Measurements from ENCODE around the gene MARS2.

MARS2 gene

GRCh38 chr2:197705121-197705911, at the start of gene MARS2:
TSS of gene MARS2 (plus strand) at chr2:197705369. CDS start at chr2:197705406, 37 bp downstream.
- H3K4me3 Mint-ChIP-seq, result peak within 1 kb of the TSS; percentile 92 to 94
- H3K27me3 Mint-ChIP-seq, result peaks cover 16 to 18% of the 10 kb centered on the region in 2 donors
- peaks cover 29 to 45% of the 10 kb centered on the region in 2 donors for H3K4me1 Mint-ChIP-seq
- H3K36me3 Mint-ChIP-seq, result peaks cover 14 to 21% of the 10 kb centered on the region in 2 donors
- no peaks in the 10 kb centered on the region for H3K9me3 Mint-ChIP-seq
- peak within 1 kb of the TSS; percentile 94 for H3K27ac Mint-ChIP-seq
- ATAC-seq (replicated peaks), result peak; percentile 88 to 93
- DNase-seq, result peak; percentile 89

GRCh38 chr2:197657562-197657961, 47.6 kb upstream of the MARS2 start:
- ATAC-seq (replicated peaks) (no peak), DNase-seq (no peak)
- Mint-ChIP-seq H3K27ac (no peak overlapping the region), H3K27me3 (peaks cover 0 to 6% of the 10 kb centered on the region in 2 donors), H3K4me3 (no peak overlapping the region), H3K36me3 (no peaks in the 10 kb centered on the region), H3K9me3 (peaks cover 4 to 5% of the 10 kb centered on the region in 2 donors), H3K4me1 (no peaks in the 10 kb centered on the region)

- ATAC-seq (replicated peaks) (no peak), DNase-seq (no peak)
- H3K27ac Mint-ChIP-seq, result no peak overlapping the region
- peaks cover 14 to 15% of the 10 kb centered on the region in 2 donors for H3K9me3 Mint-ChIP-seq
- H3K36me3 Mint-ChIP-seq, result peaks cover 3 to 7% of the 10 kb centered on the region in 2 donors
- H3K4me1 Mint-ChIP-seq, result no peaks in the 10 kb centered on the region
- peaks cover 4 to 13% of the 10 kb centered on the region in 2 donors for H3K27me3 Mint-ChIP-seq
- no peak overlapping the region for H3K4me3 Mint-ChIP-seq
These were observed 43.5 kb upstream of the MARS2 start for GRCh38 chr2:197661626-197662025.

GRCh38 chr2:197666277-197666676, 38.9 kb upstream of the MARS2 start:
- H3K4me3 Mint-ChIP-seq, result no peak overlapping the region
- H3K36me3 Mint-ChIP-seq, result peaks cover 3 to 7% of the 10 kb centered on the region in 2 donors
- H3K4me1 Mint-ChIP-seq, result no peaks in the 10 kb centered on the region
- H3K27me3 Mint-ChIP-seq, result peaks cover 14 to 27% of the 10 kb centered on the region in 2 donors
- DNase-seq, result no peak
- H3K9me3 Mint-ChIP-seq, result peaks cover 21% of the 10 kb centered on the region in 2 donors
- H3K27ac Mint-ChIP-seq, result no peak overlapping the region
- no peak for ATAC-seq (replicated peaks)

- H3K27me3 Mint-ChIP-seq, result peaks cover 19 to 22% of the 10 kb centered on the region in 2 donors
- ATAC-seq (replicated peaks) (no peak), DNase-seq (no peak)
- H3K4me3 Mint-ChIP-seq, result no peak overlapping the region
- peaks cover 16% of the 10 kb centered on the region in 2 donors for H3K9me3 Mint-ChIP-seq
- H3K36me3 Mint-ChIP-seq, result peaks cover 3 to 7% of the 10 kb centered on the region in 2 donors
- H3K27ac Mint-ChIP-seq, result no peak overlapping the region
- no peaks in the 10 kb centered on the region for H3K4me1 Mint-ChIP-seq
These were observed 36.9 kb upstream of the MARS2 start for GRCh38 chr2:197668296-197668695.

GRCh38 chr2:197669077-197669476, 36.1 kb upstream of the MARS2 start:
- H3K36me3 Mint-ChIP-seq, result peaks cover 3 to 7% of the 10 kb centered on the region in 2 donors
- H3K4me1 Mint-ChIP-seq, result no peaks in the 10 kb centered on the region
- H3K4me3 Mint-ChIP-seq, result no peak overlapping the region
- ATAC-seq (replicated peaks), result no peak
- H3K9me3 Mint-ChIP-seq, result peaks cover 16% of the 10 kb centered on the region in 2 donors
- H3K27me3 Mint-ChIP-seq, result peaks cover 19 to 22% of the 10 kb centered on the region in 2 donors
- DNase-seq, result no peak
- no peak overlapping the region for H3K27ac Mint-ChIP-seq

GRCh38 chr2:197672371-197672893, 32.7 kb upstream of the MARS2 start:
- peaks cover 20 to 21% of the 10 kb centered on the region in 2 donors for H3K27me3 Mint-ChIP-seq
- H3K36me3 Mint-ChIP-seq, result no peaks in the 10 kb centered on the region
- peaks cover 2 to 3% of the 10 kb centered on the region in 2 donors for H3K9me3 Mint-ChIP-seq
- no peak overlapping the region for H3K27ac Mint-ChIP-seq
- no peak for DNase-seq
- ATAC-seq (replicated peaks), result no peak
- H3K4me3 Mint-ChIP-seq, result no peak overlapping the region
- no peaks in the 10 kb centered on the region for H3K4me1 Mint-ChIP-seq

GRCh38 chr2:197673106-197673505, 32.1 kb upstream of the MARS2 start:
- ATAC-seq (replicated peaks), result no peak
- Mint-ChIP-seq H3K4me1 (no peaks in the 10 kb centered on the region), H3K27me3 (peaks cover 21 to 24% of the 10 kb centered on the region in 2 donors), H3K36me3 (no peaks in the 10 kb centered on the region), H3K27ac (no peak overlapping the region), H3K4me3 (no peak overlapping the region), H3K9me3 (no peaks in the 10 kb centered on the region)
- DNase-seq, result no peak

- H3K9me3 Mint-ChIP-seq, result no peaks in the 10 kb centered on the region
- H3K4me3 Mint-ChIP-seq, result no peak overlapping the region
- ATAC-seq (replicated peaks), result no peak
- peaks cover 21 to 25% of the 10 kb centered on the region in 2 donors for H3K27me3 Mint-ChIP-seq
- H3K36me3 Mint-ChIP-seq, result no peaks in the 10 kb centered on the region
- H3K4me1 Mint-ChIP-seq, result no peaks in the 10 kb centered on the region
- H3K27ac Mint-ChIP-seq, result no peak overlapping the region
- DNase-seq, result no peak
These were observed 31.6 kb upstream of the MARS2 start for GRCh38 chr2:197673606-197674005.

GRCh38 chr2:197674060-197674459, 31.1 kb upstream of the MARS2 start:
- ATAC-seq (replicated peaks) (no peak), DNase-seq (no peak)
- Mint-ChIP-seq H3K27ac (no peak overlapping the region), H3K9me3 (no peaks in the 10 kb centered on the region), H3K4me3 (no peak overlapping the region), H3K27me3 (peaks cover 21 to 25% of the 10 kb centered on the region in 2 donors), H3K36me3 (no peaks in the 10 kb centered on the region), H3K4me1 (no peaks in the 10 kb centered on the region)

GRCh38 chr2:197674591-197674990, 30.6 kb upstream of the MARS2 start:
- no peaks in the 10 kb centered on the region for H3K36me3 Mint-ChIP-seq
- DNase-seq, result no peak
- no peaks in the 10 kb centered on the region for H3K4me1 Mint-ChIP-seq
- H3K27ac Mint-ChIP-seq, result no peak overlapping the region
- peaks cover 21 to 25% of the 10 kb centered on the region in 2 donors for H3K27me3 Mint-ChIP-seq
- no peaks in the 10 kb centered on the region for H3K9me3 Mint-ChIP-seq
- ATAC-seq (replicated peaks), result no peak
- H3K4me3 Mint-ChIP-seq, result no peak overlapping the region

- Mint-ChIP-seq H3K9me3 (no peaks in the 10 kb centered on the region), H3K27me3 (peaks cover 17 to 21% of the 10 kb centered on the region in 2 donors), H3K27ac (no peak within 1 kb of the TSS), H3K4me1 (no peaks in the 10 kb centered on the region), H3K36me3 (no peaks in the 10 kb centered on the region), H3K4me3 (no peak within 1 kb of the TSS)
- ATAC-seq (replicated peaks) (no peak), DNase-seq (no peak)
These were observed 29.9 kb upstream of the MARS2 start, which contains the start of gene RFTN2 for GRCh38 chr2:197675246-197675645. TSS of gene RFTN2 (minus strand) at chr2:197675587. CDS start at chr2:197675458, 129 bp downstream.

GRCh38 chr2:197675711-197676188, 29.4 kb upstream of the MARS2 start:
- no peak for DNase-seq
- no peaks in the 10 kb centered on the region for H3K9me3 Mint-ChIP-seq
- H3K36me3 Mint-ChIP-seq, result no peaks in the 10 kb centered on the region
- H3K4me3 Mint-ChIP-seq, result no peak overlapping the region
- no peak for ATAC-seq (replicated peaks)
- H3K4me1 Mint-ChIP-seq, result no peaks in the 10 kb centered on the region
- H3K27me3 Mint-ChIP-seq, result peaks cover 12 to 19% of the 10 kb centered on the region in 2 donors
- no peak overlapping the region for H3K27ac Mint-ChIP-seq

- DNase-seq, result no peak
- Mint-ChIP-seq H3K36me3 (no peaks in the 10 kb centered on the region), H3K27me3 (peaks cover 5 to 14% of the 10 kb centered on the region in 2 donors), H3K4me3 (no peak overlapping the region), H3K4me1 (no peaks in the 10 kb centered on the region), H3K9me3 (no peaks in the 10 kb centered on the region), H3K27ac (no peak overlapping the region)
- ATAC-seq (replicated peaks), result no peak
These were observed 28.1 kb upstream of the MARS2 start for GRCh38 chr2:197677056-197677455.

- no peak for ATAC-seq (replicated peaks)
- Mint-ChIP-seq H3K27ac (no peak overlapping the region), H3K36me3 (no peaks in the 10 kb centered on the region), H3K27me3 (peaks cover 5 to 13% of the 10 kb centered on the region in 2 donors), H3K4me1 (no peaks in the 10 kb centered on the region), H3K9me3 (peaks cover 0 to 2% of the 10 kb centered on the region in 2 donors), H3K4me3 (no peak overlapping the region)
- no peak for DNase-seq
These were observed 27.7 kb upstream of the MARS2 start for GRCh38 chr2:197677483-197677882.
